Endothelial cell of umbilical vein (primary cell): ENCODE results near the gene TNN. TPM values are rescaled to one million over a fixed set of nuclear protein-coding genes. Genes with fewer than 3 reads are reported as not detected.

Experiments used
- BruUV-seq: library from RNA; stranded (reverse); fragments of 400-500 nt; replicated peaks from 2 replicates; lab custom pipeline; 2021; lab: Mats Ljungman, UMichigan
- CTCF ChIA-PET: fragments of 300-600, 350-600 bp; sonication (Branson Sonifier 250); formaldehyde crosslinking; loops from one replicate; lab custom pipeline; 2021; ENCODE audit warnings: antibody characterized with exemption, inconsistent platforms; lab: Charles Lee
- POLR2A ChIA-PET: fragments of 300-600, 350-600 bp; sonication (Branson Sonifier 250); formaldehyde crosslinking; loops from one replicate; lab custom pipeline; 2021; ENCODE audit warnings: antibody characterized with exemption, inconsistent platforms; lab: Charles Lee
- DNase-seq: peaks from one replicate; pipeline ENCODE4 v3.0.0-alpha.2; 2011; ENCODE audit warnings: low read depth, low spot score
- FAIRE-seq: peaks from 2 replicates; lab custom pipeline; 2011; peaks lifted over from hg19 to GRCh38; lab: Jason Lieb, UNC
- H2AFZ ChIP-seq: 2 replicates; pipeline ENCODE4 v1.6.0; 2012; ENCODE audit warnings: low read depth, low read length, control low read depth, inconsistent platforms
- H3K27ac ChIP-seq: 2 replicates; pipeline ENCODE4 v1.5.1; 2011; ENCODE audit warnings: low read depth, mild to moderate bottlenecking, control low read depth, low read length, moderate library complexity; ENCODE audit not compliant: insufficient read depth
- H3K27me3 ChIP-seq, 2 experiments: 2 replicates each; pipeline versions ENCODE4 v1.6.0 to v1.6.1; 2011; ENCODE audit warnings: low read length in 2 of 2, mixed read lengths in 1 of 2; ENCODE audit not compliant: control insufficient read depth in 2 of 2, insufficient read depth in 2 of 2
- H3K36me3 ChIP-seq, 2 experiments: 2 replicates in 1 of 2; 3 replicates in 1 of 2; pipeline ENCODE4 v1.5.1; 2011; ENCODE audit warnings: low read length in 2 of 2, mild to moderate bottlenecking in 1 of 2, moderate library complexity in 1 of 2; ENCODE audit not compliant: control insufficient read depth in 2 of 2, insufficient read depth in 2 of 2; ENCODE audit errors: extremely low read depth in 1 of 2
- H3K4me1 ChIP-seq: 3 replicates; pipeline ENCODE4 v1.5.1; 2011; ENCODE audit warnings: mild to moderate bottlenecking, low read length; ENCODE audit not compliant: control insufficient read depth, insufficient read depth; ENCODE audit errors: extremely low read depth
- H3K4me2 ChIP-seq: 2 replicates; pipeline ENCODE4 v1.6.1; 2011; ENCODE audit warnings: low read length, control low read depth, mixed read lengths; ENCODE audit not compliant: insufficient read depth
- H3K4me3 ChIP-seq, 3 experiments: fragments of 200-600 bp in 1 of 3; sonication (generic), shearing (Covaris generic) in 1 of 3; replicated peaks in 1 of 3; 2 replicates each; pipeline ENCODE4 v1.5.1; 2011 to 2016; ENCODE audit warnings: control low read depth in 3 of 3, low read length in 3 of 3, mild to moderate bottlenecking in 2 of 3, inconsistent platforms in 1 of 3, low read depth in 1 of 3, moderate library complexity in 1 of 3; ENCODE audit not compliant: insufficient read depth in 1 of 3
- H3K79me2 ChIP-seq: 2 replicates; pipeline ENCODE4 v1.6.0; 2012; ENCODE audit warnings: low read length, inconsistent platforms; ENCODE audit not compliant: control insufficient read depth, insufficient read depth
- H3K9ac ChIP-seq: replicated peaks from 2 replicates; pipeline ENCODE3; 2011; ENCODE audit warnings: low read length, control low read depth; ENCODE audit not compliant: insufficient read depth; ENCODE audit errors: extremely low read depth
- H3K9me1 ChIP-seq: replicated peaks from 3 replicates; pipeline ENCODE4 v1.6.0; 2011; ENCODE audit warnings: mild to moderate bottlenecking, low read length; ENCODE audit not compliant: control insufficient read depth, insufficient read depth; ENCODE audit errors: extremely low read depth
- H3K9me3 ChIP-seq: replicated peaks from 2 replicates; pipeline ENCODE4 v1.5.1; 2012; ENCODE audit warnings: low read length, inconsistent platforms; ENCODE audit not compliant: control insufficient read depth, insufficient read depth
- H4K20me1 ChIP-seq: replicated peaks from 2 replicates; pipeline ENCODE3; 2011; ENCODE audit warnings: mild to moderate bottlenecking, low read length; ENCODE audit not compliant: control insufficient read depth, insufficient read depth; ENCODE audit errors: extremely low read depth
- EZH2 ChIP-seq: IDR thresholded peaks from 2 replicates; pipeline ENCODE4 v1.6.1; 2012; ENCODE audit warnings: borderline replicate concordance, low read depth, mild to moderate bottlenecking, moderate library complexity, low read length, inconsistent platforms; ENCODE audit not compliant: severe bottlenecking
- FOS ChIP-seq: IDR thresholded peaks from 2 replicates; pipeline ENCODE4 v1.6.1; 2011; ENCODE audit warnings: mild to moderate bottlenecking, low read length, moderate library complexity, borderline replicate concordance; ENCODE audit not compliant: insufficient read depth
- GATA2 ChIP-seq: IDR thresholded peaks from 2 replicates; pipeline ENCODE4 v1.7.0; 2011; ENCODE audit warnings: low read depth, mild to moderate bottlenecking, moderate library complexity, mixed read lengths, low read length; ENCODE audit not compliant: insufficient read length, insufficient read depth
- JUN ChIP-seq: IDR thresholded peaks from 2 replicates; pipeline ENCODE4 v1.6.1; 2011; ENCODE audit warnings: borderline replicate concordance, low read depth; ENCODE audit not compliant: insufficient read length, insufficient read depth
- MAX ChIP-seq: IDR thresholded peaks from 2 replicates; pipeline ENCODE4 v1.6.1; 2011; ENCODE audit not compliant: insufficient read depth, insufficient read length
- MYC ChIP-seq: IDR thresholded peaks from one replicate; pipeline ENCODE4 v1.6.1; 2011; ENCODE audit warnings: mild to moderate bottlenecking, low read depth, low read length
- POLR2A ChIP-seq: IDR thresholded peaks from 2 replicates; pipeline ENCODE4 v1.6.1; 2012; ENCODE audit warnings: low read depth, mild to moderate bottlenecking, control low read depth, low read length
- POLR2AphosphoS5 ChIP-seq: IDR thresholded peaks from 2 replicates; pipeline ENCODE4 v1.6.1; 2012; ENCODE audit warnings: low read depth, mild to moderate bottlenecking, control low read depth, low read length, moderate library complexity; ENCODE audit not compliant: insufficient read depth
- dilution Hi-C: fragments of 300-500 bp; cut with MboI; formaldehyde crosslinking; loops from one replicate; pipeline ENCODE4 v1.15.0; 2019; ENCODE audit warnings: low sequenced_read_pairs; ENCODE audit not compliant: extremely low pct_ligation_motif_present
- intact Hi-C: fragments of 100-400 bp; cut with micrococcal nuclease; formaldehyde crosslinking; loops from one replicate; pipeline ENCODE4 v1.10.0; 2022
- polyA plus RNA-seq, 4 experiments: library from polyadenylated mRNA; depleted of rRNA in 3 of 4; stranded (reverse) in 3 of 4; unstranded in 1 of 4; fragments of >200 nt; gene quantifications; 2 replicates each; pipeline versions ENCODE4 v1.2.1 to v1.2.3, GENCODE V29; 2011 to 2012; ENCODE audit warnings: missing spikeins in 1 of 4
- total RNA-seq: library from RNA; stranded (reverse); gene quantifications from 2 replicates; pipeline ENCODE4 v1.2.3, GENCODE V29; 2021
- TF ChIP-seq, protein P1 (sequence below), 2 donors: IDR thresholded peaks; 1 replicate in 1 of 2; 2 replicates in 1 of 2; pipeline ENCODE4 v1.5.1; 2011; ENCODE audit warnings: low read length in 2 of 2, mild to moderate bottlenecking in 2 of 2, moderate library complexity in 2 of 2, control low read depth in 1 of 2, inconsistent platforms in 1 of 2, low read depth in 1 of 2; ENCODE audit not compliant: insufficient read depth in 1 of 2; ENCODE audit errors: extremely low read depth in 1 of 2

The TNN gene
- total and polyA plus RNA-seq, 2 donors (not counting 3 experiments of a cell fraction or from before 2014, with no cell fraction given), result not detected

DNA sequence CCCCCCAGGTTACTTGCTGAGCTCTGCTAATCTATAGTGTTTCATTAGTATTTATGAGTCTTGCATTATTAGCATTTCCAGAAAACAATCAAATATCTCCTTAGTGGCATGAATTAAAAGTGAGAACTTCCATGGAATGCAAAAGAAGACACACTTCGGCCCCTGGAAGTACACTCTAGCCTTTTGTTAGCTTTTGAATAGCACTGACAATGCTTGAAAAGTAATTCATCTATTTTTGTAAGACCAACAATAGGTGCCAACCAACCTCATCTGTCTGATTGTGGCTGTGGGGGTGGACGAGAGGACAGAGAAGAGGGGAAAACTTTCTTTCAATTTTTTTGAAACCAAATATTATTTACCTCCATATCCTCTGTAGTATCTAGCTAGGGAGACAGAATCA is 97.1 kb downstream of the TNN start:
- H3K27ac ChIP-seq, result no peak overlapping the region
- H3K27me3 ChIP-seq, result no peaks in the 10 kb centered on the region
- H3K79me2 ChIP-seq, result no peaks in the 10 kb centered on the region
- peaks cover 17% of the 10 kb centered on the region for H3K4me1 ChIP-seq
- no peak overlapping the region for H3K4me2 ChIP-seq
- no peaks in the 10 kb centered on the region for H4K20me1 ChIP-seq
- peaks cover 3% of the 10 kb centered on the region in 2 experiments for H3K36me3 ChIP-seq
- no peak overlapping the region for H2AFZ ChIP-seq
- H3K9ac ChIP-seq, result no peak overlapping the region
- TF ChIP-seq GATA2, result no peak
- no peak for TF ChIP-seq MAX
- no peak for TF ChIP-seq POLR2A
- TF ChIP-seq MYC, result no peak
- no peak for TF ChIP-seq POLR2AphosphoS5
- TF ChIP-seq JUN, result no peak
- TF ChIP-seq FOS, result no peak
- TF ChIP-seq, protein P1, sequence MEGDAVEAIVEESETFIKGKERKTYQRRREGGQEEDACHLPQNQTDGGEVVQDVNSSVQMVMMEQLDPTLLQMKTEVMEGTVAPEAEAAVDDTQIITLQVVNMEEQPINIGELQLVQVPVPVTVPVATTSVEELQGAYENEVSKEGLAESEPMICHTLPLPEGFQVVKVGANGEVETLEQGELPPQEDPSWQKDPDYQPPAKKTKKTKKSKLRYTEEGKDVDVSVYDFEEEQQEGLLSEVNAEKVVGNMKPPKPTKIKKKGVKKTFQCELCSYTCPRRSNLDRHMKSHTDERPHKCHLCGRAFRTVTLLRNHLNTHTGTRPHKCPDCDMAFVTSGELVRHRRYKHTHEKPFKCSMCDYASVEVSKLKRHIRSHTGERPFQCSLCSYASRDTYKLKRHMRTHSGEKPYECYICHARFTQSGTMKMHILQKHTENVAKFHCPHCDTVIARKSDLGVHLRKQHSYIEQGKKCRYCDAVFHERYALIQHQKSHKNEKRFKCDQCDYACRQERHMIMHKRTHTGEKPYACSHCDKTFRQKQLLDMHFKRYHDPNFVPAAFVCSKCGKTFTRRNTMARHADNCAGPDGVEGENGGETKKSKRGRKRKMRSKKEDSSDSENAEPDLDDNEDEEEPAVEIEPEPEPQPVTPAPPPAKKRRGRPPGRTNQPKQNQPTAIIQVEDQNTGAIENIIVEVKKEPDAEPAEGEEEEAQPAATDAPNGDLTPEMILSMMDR (IDR thresholded peaks at IDR 0.05; ENCODE audit: extremely low read depth in 1 of 2, insufficient read depth in 1 of 2, low read depth in 1 of 2, low read length in 2 of 2), result no peak
- TF ChIP-seq EZH2, result no peak
- no TSS peak for BruUV-seq
- POLR2A ChIA-PET, result no interaction called here
- intact Hi-C loops, result no loop called here
- dilution Hi-C loops, result no loop called here
- DNase-seq (no peak), FAIRE-seq (no peak)
- no peaks in the 10 kb centered on the region for H3K9me3 ChIP-seq
- no peak overlapping the region for H3K4me3 ChIP-seq
- CTCF ChIA-PET, result interaction anchor here (1.5 to 5.8 kb wide), 3 partner anchors 9 to 154 kb away, joined by 8 to 23 read pairs (median 12); no protein-coding TSS in a partner anchor
- H3K9me1 ChIP-seq, result no peaks in the 10 kb centered on the region
